Measurements from ENCODE around the gene TGFBR3.
"Not testable (repeated sequence)": the region's sequence is repeated elsewhere in the genome, so short reads cannot be mapped to it uniquely, and the experiment has no call there.

Gene TGFBR3

DNA sequence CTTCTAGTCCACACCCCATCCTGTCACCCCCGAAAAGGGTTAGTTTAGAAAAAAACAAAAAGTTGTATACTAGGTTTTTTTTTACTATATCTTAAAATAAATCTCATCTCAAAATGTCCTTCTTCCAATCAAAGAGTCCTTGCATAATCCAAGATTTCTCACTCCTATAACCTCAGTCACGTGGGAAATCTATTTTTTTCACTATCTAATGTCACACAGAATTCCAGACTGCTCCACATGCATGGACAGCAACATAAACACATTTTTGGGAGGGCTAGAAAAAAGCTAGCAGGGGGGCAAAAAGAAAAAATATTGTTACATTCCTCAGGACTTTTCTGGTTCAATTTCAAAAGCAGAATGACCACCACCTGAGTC is 39.3 kb downstream of the TGFBR3 start:
- DNase-seq = no peak

DNA sequence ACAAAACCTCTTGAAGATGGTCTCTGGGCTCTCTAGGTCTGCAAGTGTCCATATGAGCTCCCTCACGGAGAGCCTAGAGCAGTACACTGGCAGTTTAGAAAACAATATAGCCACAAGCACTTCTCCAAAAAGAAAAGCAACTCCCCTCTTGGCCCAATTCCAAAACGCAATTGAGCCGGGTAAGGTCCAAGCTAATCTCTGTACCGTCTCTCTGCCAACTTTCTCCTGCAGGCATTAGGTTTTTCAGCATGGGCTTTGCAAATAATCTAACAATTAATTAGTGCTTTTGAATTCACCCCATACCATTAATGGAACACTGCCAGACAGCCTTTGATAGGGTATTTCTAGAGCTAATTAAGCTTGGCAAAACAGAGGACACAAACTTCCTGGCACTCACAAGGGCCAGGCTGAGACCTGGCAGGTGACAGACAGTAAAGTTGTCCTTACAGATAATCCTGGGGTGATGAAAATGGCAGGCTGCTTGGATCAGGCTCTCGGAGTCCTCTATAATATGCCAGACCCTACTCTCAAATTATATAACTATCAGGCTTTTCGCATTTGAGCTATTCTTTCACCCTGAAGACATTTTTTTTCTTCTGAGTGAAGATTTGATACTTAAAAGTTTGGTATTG is 39.8 kb downstream of the TGFBR3 start:
- DNase-seq = no peak

DNA sequence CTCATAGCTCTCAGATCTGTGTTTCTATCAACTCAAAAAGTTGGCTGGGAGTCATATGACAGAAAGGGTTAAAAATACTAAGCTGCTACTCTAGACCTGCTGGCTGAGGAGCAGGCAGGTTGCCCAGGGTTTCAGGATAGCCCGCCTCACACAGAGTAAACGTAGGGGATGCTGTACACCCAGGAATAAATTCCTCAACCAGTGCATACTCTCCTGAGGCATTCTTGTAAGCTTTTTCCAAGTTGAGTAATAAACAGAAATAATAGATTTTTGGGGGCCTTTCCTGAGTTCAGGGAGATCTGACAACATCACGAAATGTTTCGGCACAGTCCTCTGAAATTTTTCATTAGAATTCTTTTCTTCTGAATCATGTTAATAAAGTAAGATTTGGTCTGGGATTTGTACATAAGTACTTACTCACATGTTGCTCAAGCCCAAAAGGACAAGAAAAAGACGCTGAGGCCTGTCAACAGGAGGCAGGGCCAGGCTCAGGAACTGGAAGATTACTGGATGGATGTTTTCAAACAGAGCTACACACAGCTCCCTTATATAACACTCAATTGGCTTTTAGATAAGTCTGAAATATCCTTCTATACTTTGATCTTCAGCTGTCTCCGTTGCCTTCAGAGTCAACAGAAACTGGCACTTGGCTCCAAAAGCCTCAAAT is 41.0 kb downstream of the TGFBR3 start:
- DNase-seq = no peak

DNA sequence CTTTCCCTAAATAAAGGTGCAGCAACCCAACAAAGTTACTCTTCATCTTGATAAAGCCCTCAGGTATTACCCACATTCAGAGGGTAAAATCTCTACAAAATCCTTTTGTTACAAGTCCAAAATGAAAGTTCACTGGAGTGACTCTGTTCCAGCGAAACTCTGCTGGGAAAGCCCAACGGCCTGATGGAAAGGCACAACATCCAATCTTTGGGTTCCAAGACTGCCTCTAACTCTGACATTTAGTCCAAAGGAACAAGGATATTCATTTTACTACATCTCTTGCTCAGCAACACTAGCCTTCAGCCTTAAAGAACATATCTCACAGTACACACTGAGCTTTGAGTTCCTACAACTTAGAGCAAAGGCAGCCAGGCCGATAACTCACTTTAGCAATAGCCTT is 42.1 kb downstream of the TGFBR3 start:
- DNase-seq = no peak

DNA sequence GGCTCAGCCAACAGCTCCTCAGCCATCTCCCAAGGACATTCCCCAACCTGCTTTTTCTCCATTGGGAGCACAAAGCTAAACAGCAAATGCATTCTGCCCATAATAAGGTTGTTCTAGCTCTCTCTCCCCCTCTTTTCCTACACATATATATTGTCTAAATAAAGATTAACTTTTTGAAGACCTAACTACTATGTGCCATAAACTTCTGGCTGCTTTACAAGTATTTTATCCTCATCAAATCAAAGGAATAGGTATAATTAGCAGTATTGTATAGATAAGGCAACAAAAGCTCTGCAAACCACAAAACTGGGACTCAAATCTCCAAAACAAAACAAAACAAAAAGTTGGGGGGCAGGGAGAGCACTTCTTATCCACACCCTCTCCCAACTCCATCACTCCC is 43.4 kb downstream of the TGFBR3 start:
- no peak for DNase-seq

DNA sequence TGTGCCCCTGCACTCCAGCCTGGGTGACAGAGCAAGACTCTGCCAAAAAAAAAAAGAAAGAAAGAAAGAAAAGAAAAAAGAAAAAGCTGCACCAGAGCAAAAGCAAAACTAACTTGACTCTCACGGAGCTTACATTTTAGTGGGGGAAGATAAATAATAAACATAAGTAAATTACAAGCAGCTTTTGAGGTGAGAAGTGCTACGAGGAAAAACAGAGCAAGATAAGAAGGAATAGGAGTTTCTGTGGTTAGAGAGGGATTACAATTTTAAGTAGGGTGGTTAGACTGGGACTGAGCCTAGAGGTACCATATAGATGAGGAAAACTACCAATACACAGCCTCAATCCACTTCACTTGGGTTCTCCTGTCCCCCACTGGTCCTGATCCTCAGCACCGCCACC is 43.9 kb downstream of the TGFBR3 start:
- DNase-seq = no peak

DNA sequence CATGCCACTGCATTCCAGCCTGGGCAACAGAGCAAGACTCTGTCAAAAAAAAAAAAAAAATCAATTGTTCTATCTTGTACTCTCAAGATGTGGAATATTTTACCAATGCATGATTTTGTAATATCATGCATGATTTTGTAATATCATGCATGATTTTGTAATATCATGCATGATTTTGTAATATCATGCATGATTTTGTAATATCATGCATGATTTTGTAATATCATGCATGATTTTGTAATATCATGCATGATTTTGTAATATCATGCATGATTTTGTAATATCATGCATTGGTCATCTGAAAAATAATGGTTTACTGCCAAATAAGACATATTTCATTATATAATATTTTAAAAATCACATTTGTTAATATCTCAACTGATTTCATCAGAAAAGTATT is 45.7 kb downstream of the TGFBR3 start:
- DNase-seq = not testable (repeated sequence)

DNA sequence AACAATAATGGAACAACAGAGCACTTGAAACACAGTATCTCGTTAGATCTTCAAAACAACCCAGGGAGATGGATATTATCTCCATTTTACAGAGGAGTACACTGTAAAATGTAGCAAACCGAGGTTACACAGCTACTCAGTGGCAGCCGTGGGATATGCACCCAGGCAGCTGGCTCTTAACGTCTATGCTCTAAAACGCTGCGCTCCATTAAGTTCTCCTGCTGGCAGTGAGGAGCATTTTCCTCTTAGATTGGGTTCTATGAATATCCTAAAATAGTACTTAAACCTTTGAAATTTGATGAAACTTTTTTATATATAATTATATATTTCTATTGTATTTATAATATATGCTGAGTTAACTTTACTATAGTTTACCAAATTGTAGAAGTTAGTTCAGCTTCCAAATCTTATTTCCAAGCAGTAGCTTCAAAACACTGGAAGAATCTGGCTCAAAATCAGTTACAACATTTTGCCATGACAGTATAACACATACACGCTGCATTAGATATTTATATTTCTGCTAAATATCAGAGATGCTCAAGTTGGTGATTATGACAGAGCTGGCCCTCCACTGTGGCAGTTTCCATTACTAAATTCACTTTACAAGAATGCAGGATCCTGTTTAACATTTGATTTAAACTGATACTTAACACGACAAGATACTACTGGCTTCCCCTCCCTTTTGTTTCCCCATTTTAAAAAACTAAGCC is 49.5 kb downstream of the TGFBR3 start:
- no peak for DNase-seq

DNA sequence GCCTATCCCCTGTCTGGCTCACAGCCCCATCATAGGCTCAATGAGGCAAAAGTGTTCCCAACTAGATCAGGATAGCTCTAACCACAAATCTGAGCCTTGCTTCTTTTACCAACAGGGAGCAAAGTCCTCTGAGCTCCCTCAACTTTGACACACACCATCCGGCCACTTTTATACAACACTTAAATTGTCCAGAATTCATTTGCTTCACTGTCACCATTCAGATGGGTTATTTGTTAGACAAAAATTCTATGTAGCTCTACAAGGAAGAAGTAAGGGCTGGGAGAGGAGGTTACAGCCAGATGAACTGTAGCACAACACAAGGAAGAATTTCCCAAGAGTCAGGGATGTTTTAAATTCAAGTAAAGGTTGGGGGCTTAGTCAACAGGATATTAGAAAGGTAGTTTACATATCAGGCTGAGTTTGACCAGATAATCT is 50.8 kb downstream of the TGFBR3 start:
- no peak for DNase-seq

DNA sequence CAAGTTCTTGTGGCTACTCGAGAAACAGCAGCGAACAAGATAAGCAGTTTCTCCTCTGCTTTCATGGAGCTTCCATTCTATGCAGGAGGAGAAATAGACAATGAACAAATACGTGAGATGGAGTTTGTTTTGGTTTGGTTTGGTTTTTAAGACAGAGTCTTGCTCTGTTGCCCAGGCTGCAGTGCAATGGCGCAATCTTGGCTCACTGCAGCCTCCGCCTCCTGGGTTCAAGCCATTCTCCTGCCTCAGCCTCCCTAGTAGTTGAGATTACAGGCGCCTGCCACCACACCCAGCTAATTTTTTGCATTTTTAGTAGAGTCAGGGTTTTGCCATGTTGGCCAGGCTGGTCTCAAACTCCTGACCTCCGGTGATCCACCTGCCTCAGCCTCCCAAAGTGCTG is 51.4 kb downstream of the TGFBR3 start:
- DNase-seq = not testable (repeated sequence)

DNA sequence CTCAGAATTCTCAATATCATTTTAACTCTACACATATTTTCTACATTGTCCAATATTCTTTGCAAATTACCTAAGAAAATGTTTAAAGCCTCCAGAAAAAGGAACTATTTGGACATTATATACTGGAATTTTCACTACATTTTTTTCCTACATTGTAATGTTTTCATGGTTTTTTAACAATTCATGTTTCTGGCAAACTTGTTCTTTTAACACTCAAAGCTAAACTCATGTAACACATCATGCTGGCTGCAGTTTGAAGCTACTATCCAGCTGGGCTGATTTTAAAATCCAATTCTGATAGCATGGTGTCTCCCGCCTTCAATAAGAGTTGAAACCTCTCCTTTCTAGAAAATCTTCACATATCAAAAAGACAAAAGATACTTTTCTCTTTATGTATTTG is 52.0 kb downstream of the TGFBR3 start:
- no peak for DNase-seq

DNA sequence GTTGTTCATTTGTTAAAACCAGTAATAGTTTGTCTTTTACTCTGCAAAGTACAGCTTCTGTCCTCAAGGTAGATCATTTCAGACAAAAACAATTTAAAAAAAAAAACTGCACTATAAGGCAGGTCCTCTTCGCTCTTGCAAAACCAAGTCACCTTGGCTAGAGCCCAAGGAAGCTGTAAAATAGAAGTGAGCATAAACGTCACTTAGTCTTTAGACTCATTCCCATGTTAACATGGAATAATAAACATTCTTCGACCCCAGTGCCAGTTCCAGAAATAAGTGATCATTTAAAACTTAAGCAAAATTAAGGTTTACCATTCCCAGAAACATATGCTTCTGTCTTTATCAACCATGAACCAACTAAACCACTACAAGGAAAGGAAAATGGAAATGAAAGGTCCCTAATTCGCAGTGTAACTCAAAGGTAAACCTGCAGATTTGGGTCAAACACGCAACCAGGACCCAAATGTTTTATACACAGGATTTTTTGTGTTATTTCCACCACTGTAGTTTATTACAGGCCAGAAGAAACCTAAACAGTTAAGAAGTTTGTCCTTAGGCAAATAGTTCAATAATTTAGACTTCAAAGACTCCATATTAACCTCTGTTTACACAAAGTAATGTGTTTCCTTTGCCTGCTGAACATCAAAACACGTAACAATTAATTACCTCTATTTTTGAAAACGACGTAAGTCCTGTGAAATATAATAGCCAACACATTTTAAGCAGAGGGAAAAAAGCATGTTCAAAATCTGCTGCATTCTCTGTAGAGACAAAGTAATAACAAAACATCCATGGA is 54.6 kb downstream of the TGFBR3 start:
- DNase-seq = no peak

DNA sequence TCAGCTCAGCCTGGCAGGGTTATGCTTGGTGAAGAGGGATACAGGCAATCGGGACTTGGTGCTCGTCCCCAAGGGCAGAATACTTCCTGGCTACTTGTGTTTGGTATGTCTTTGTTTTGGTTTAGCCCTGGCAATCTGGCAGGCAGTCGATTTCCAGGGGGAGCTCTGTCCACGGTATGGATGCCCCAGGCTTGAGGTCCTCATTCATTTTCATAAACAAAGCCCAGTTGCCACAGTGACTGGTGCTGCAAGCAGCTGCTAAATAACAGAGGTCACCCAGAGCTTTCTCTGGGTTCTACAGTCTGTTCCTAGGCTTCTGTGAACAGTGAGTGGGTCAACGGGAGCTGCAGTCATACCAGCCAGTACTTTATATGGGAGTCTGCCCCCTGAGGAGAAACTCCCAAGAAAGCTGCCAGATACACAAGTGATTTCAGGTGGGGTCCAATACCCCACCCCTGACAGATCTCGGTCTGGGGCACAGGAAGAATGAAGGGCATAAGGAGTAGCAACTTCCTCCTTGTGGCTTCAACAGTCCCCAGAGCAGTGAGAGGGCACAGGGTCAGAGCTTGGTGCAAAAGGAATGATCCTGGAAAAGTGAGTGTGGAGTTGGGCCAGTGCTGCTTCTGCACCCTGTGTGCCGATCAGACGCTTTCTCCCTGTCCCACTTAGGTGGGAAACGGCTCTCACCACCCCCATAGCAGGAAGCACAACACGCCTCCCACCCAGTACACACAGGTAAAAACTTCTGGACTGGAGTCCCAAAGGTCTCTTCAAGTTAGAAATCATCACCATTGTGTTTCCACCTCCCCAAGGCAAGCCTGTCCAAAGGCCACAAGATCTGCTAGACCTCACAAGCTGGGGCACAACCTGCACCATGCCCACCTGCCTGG is 55.5 kb downstream of the TGFBR3 start:
- no peak for DNase-seq

DNA sequence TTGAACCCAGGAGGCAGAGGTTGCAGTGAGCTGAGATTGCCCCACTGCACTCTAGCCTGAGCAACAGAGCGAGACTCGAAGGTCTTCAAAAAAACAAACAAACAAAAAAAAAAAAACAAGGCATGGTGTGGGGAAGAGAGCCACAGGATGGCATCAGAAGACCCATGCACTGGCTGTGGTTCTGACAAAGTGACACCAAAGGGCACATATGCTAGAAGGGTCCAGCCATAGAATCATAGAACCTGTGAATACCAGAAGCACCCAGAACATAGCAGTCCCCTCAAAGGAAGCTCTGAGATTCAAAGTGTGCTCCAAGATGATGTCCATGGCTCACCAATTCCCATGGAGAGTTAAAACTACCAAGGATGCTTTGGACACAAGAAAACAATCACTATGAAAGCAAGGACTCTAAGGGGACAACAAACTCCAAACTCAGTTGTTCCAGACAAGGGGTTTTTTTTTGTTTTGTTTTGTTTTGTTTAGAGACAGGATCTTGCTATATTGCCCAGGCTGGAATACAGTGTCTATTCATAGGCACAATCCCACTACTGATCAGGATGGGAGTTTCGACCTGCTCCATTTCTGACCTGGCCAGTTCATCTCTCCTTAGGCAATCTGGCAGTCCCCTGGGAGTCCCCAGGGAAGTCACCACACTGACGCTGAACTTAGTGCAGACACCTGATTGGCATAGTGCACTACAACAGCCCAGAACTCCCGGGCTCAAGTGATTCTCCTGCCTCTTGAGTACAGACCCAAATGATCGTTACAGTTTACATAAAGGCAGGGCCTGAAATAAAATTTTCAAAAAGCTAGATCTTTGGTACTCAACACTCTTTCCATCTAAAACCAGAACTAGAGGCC is 56.4 kb downstream of the TGFBR3 start:
- no peak for DNase-seq

DNA sequence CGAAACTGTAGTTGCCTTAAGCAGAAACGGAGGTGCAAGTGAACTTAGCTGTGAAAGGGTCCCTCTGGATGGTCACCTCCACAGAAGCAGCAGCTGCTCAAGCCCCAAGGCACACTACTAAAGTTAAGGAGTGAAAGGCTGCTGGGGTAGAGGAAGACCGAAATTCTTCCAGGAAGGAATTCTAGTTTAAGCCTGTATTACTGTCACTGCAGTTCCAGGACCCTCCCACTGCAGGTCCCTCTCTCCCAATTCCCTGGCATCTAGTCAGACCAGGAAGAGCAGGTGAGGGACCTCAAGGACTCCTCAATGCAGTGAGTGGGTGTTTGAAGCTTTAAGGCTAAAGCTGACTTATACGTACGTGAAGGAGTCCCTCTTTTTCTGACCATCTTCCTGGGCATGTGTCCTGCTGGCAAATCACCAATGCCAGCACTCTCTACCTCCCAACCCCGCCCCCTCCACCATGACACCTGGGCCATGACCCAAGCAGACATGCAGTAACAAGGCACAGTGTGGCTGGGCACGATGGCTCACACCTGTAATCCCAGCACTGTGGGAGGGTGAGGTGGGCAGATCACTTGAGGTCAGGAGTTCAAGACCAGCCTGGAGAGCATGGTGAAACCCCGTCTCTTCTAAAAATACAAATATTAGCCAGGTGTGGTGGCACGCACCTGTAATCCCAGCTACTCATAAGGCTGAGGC is 57.2 kb downstream of the TGFBR3 start:
- DNase-seq = no peak

DNA sequence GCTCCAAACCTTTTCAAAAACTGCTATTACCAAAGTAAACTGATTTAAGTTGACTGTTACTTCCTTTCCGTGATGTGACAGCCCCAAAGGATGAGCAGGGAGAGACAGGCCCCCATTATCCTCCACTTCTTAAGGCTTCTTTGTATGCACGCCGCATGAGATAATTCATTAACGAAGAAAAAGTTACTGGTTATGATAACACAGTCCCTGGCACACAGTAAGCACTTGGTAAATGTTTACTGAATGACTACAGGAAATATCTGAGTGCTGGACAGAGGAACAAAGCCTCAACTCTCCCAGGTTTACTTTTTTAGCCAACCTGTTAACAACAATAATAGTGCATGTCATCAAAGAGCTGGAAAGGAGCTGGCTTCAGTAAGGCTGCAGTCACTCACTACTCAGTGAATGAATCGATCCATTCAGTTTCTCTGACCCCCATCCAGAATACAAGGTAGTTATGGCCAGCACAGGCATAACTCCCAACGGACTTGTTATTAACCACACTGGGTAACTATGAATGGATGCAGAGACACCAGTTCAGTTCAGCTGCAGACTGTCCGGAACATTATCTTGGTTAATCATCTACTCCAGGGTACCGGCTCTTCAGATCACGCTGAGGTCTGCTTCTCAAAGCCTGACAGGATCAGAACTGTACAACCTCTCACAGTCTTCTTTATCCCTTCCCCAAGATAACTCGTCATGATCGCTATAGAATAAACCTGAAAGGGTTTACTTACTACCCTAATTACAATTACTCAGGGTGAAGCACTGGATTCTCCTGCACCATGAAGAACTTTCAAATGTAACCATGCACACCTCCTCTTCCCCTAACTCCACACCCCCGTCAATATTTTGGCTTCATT is 58.3 kb downstream of the TGFBR3 start:
- DNase-seq = no peak

DNA sequence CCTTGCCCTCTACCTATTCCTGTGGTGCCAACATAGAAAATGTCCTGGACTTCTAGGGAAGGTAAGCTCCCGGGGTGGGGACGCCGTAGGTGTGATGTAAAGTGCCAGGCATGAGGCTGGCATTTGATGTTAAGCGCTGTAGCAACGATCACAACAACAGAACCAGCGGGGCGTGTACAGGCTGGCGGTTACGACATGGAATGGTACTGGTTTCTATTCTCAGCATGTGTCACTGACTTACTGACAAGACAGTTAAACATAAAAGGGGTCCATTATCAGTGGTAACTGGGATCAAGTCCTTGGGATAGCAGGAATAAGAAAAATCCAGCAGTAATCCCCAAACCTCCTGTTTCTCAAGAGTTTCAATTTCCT is 58.9 kb downstream of the TGFBR3 start:
- DNase-seq = no peak

DNA sequence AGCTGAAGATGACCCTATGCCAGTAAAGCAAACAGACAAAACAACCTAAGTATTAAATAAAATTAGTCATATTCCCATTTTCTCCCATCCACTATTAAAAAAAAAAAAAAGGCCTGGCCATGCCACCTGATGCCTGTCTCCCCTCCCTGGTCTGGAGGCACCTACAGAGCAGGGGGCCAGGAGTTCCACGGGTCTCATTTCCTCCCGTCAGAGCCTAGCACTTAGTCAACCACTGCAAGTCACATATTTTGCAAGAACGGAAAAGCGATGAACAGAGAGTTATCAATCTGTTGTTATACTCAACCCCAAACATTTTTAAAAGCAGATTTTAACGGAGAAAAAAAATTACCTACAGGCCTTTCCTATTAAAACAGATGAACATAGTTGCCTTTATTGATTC is 59.3 kb downstream of the TGFBR3 start:
- DNase-seq = no peak

DNA sequence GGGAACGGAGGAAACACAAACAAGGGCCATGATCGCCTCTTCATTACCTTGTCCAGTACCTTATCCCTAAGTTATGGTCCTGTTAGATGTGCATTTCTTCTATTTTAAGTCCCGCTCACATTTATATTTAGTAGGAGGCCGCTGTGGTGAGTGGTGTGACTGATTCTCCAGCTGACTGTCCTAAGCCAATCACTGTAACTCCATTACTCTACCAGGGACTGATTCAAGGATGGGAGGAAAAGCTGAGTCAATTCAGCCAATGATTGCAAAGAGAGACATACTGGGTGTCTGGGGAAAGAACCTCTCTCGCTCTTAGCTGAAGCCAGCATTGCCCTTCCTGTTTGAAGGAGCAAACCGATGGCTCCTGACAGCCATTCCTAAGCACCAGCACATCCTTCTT is 59.7 kb downstream of the TGFBR3 start:
- DNase-seq = no peak
